M059J (cell line): ENCODE results near the gene RPL7A. TPM values are rescaled to one million over a fixed set of nuclear protein-coding genes. Genes with fewer than 3 reads are reported as not detected.

Experiments used
- DNase-seq: peaks from one replicate; pipeline ENCODE4 v3.0.0-alpha.2; 2012; ENCODE audit warnings: low read depth
- total RNA-seq: library from RNA; depleted of rRNA; stranded (reverse); fragments of >200 nt; shearing (Covaris generic); gene quantifications from 2 replicates; pipeline ENCODE4 v1.2.3, GENCODE V29; 2014

The RPL7A gene
- total RNA-seq, 1 experiment from 2014 or later: 1,702 TPM

- peak; percentile 49 for DNase-seq
These were observed 468 bp upstream of the RPL7A start for GRCh38 chr9:133347515-133347984.

DNA sequence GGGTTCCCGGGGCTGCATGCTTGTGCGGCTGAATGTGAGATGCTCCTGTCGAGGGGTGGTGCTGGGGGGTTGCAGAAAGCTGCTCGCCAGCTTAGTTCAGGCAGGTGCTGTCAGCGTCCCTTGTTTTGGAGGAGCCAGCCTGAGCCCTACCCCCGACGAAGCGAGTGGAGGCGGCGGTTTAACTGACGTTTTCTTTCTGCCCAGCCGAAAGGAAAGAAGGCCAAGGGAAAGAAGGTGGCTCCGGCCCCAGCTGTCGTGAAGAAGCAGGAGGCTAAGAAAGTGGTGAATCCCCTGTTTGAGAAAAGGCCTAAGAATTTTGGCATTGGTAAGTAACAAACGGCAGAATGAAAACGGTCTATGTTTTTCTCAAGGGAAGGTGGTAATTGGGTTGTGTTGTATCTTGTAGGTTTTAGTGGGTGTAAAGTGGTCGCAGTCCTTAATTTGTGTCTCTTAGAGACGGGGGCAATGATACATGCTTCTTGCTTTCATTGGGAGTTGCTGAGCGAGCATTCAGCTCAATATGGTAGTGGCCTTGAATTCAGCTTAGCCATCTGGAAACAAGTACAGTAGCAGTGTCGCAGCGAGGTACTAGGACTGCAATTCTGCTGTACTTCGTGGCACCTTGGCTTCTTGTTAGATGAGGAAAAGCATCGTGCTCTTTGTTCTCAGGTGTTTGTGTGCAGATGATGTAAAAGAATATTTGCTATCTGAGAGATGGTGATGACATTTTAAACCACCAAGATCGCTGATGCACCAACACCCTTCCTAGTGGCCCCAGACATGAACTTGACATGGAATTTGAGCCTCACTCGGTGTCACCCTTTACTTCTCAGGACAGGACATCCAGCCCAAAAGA, 928 bp downstream of the RPL7A start:
- no peak for DNase-seq

- DNase-seq: no peak
These were observed 2.1 kb downstream of the RPL7A start for GRCh38 chr9:133349965-133350616.

- DNase-seq: no peak
These were observed 3.5 kb downstream of the RPL7A start for GRCh38 chr9:133351526-133351907.

GRCh38 chr9:133351908-133352634, 4.1 kb downstream of the RPL7A start:
- peak; percentile 54 for DNase-seq

DNA sequence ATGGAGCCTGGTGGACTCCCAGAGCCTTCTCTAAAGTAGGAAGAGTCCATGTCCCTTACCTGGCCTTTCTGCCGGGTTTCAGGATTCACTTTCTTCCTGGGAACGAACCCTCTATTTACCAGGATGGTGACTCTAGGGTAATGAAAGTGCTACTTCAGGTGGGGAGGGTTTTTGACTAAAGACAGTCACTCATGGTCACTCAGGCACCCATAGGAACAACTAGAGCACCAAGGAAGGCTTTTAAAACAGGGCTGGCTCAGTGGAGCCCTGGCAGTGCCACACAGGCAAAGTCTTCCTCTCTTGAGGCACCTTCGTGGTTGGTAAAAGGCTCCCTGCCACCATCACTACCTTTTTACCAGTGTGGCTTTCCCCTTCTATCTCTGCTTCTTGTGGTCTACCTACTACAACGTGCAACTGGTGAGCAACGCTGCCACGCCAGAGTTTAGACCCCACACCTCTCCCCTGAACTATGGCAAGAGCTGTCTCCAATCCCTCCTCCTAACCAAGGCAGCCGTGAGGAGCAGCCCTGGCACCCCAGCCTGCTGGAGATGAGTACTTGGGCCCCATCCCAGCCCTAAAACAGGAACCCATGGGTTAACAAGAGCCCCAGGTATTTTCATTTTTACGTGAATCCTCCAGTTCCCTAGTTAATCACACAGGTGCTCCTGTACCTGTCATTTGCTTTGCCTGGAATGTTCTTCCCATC, 4.8 kb downstream of the RPL7A start:
- no peak for DNase-seq

DNA sequence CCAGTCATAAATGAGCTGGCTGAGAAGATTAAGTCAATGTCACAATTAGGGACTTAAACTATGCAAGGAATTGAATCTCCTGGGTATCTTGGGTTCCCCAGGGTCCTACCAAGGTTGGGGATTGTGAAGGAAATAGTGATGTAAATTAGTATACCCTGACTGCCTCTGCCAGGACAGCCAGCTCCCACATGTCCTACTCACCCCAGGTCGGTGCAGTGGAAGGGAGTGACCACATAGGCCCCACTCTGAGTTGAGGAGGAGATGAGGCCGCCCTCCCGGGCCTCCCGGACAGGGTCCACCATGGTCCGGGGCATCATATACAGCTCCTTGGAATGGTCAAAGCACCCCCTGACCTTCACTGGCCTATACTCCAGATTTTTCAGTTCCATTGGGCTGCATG, 5.5 kb downstream of the RPL7A start:
- DNase-seq: no peak

GRCh38 chr9:133354766-133355165, 6.7 kb downstream of the RPL7A start:
- DNase-seq: no peak

DNA sequence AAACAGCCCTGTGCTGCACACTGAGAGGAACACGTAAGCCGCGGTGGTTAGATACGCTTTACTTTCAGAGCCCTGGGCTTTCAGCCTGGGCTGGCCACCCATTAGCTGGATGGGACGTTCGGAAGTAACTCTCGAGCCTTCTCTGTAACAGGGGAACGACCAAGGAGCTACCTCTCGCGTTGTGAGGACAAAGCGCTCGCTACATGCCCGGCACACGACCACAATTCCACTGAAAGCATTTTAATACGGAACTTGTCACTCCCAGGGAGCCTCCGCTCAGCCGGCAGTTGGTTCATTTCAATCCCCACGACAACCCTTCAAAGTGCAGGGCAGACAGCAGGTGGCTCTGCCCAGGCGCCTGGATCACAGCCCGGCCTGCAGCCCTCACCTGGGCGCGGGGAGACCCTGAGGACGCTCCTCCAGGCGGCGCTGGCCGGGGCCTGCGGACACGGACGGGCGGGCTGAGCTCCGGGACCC, 7.9 kb downstream of the RPL7A start:
- peak; percentile 36 for DNase-seq

- DNase-seq: peak; percentile 84
These were observed 8.5 kb downstream of the RPL7A start, which contains the start of the genes SURF1 and SURF2 for GRCh38 chr9:133356391-133357091. Gene SURF1 (minus strand): TSS chr9:133356487. CDS start chr9:133356453, 34 bp downstream. Gene SURF2 (plus strand): TSS chr9:133356550. CDS start chr9:133356593, 43 bp downstream.

GRCh38 chr9:133357656-133358055, 9.6 kb downstream of the RPL7A start:
- DNase-seq: no peak

GRCh38 chr9:133359399-133360175, 11.6 kb downstream of the RPL7A start:
- DNase-seq: no peak

GRCh38 chr9:133360400-133361393, 12.7 kb downstream of the RPL7A start:
- no peak for DNase-seq

DNA sequence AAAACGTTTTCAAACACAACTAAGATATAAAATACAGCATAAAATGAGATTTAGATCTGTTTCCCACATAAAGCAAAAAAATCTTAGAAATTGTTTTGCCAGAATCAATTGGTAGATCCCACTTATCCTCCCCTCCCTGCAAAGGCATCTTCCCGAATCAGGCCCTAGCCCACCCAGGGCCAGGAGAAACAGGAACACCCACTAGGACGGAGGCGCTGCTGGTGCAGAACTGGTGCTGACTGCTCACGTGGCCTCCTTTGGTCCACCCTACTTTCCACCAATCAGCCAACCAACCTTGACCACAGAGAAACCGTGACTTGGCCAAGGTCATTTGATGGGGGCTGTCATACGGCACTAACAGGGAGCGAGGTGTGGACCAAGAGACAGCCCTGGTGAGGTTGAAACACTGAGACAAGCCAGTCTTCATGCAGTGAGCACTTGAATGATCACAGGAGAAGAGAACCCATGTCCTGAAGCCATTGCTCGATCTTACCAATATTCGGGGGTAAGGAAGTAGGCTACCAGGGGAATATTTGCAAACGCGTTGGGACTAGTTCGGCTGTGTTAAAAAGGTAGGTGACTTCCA, 13.6 kb downstream of the RPL7A start:
- DNase-seq: no peak

DNA sequence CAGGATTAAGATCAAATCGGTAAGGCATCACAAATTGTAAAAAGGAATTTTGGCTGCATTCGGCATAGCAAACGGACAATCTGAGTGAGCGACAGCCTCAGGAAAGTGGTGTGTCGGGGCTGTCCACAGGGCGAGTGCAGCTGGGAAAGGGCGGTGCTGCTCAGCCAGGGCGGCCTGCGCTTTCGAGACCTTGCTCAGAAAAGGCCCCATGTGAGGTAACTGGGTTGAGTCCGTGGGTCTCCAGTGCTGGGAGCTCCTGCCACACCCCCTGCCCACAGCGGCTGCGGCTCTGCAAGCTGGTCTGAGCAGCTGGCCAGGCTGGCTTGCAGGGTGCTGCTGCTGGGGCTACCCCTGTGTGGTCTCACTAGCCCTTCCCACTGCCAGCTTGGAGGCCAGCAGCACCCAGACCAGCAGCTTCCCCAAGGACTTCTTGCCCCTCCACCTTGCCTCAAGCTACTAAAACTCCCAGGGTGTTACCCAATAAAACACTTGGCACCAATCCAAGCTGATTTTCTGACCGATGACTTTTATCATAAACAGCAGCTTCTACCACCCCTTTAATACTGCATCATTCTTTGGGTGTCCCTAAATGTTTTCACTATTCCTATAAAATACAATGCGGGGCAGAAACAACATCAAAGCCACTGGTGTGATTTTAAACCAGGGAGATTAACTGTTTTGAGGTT, 14.5 kb downstream of the RPL7A start:
- DNase-seq: no peak

DNA sequence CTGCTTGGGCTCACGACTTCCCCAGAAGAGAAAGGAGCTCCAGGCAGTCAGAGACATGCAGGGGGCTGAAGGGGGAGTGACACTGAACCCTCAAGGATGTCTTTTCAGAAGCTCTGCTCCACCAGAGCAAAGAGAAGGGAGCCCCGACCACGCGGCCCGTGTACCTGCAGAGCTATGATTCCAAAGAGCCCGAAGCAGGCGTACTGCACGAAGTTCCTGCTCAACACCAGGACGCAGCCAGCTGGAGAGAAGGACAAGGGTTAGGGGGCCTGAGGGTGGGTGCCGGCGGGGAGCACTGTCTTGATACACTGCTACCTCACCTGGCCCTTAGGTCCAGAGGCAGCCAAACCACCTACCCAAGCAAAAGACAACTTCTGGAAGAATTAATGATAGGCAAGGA, 18.4 kb downstream of the RPL7A start:
- no peak for DNase-seq

GRCh38 chr9:133367221-133367620, 19.2 kb downstream of the RPL7A start:
- no peak for DNase-seq

DNA sequence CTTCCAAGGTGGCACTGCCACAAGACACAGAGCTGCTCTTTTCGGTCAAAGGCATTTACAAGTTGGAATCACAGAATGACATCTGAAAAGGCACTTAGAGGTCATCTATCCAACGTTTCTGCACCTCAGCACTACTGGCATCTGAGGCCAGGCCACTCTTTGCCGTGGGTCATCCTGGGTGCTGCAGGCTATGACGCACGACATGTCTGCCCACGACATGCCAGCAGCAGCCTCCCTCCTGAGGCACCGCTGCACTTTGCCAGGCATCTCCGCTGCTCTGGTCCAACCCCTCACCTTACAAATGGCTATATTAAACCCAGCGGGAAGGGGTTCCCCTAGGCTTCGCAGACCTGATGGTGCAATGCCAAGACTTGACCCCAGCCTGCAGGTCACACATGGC, 19.8 kb downstream of the RPL7A start:
- no peak for DNase-seq
